Occipital lobe (tissue), 2 donors: ENCODE measurements around the gene NEU3. TPM values are rescaled to one million over a fixed set of nuclear protein-coding genes. Genes with fewer than 3 reads are reported as not detected.
A peak's percentile ranks its signal among the peaks of the same experiment; 100 is the strongest.
"Not testable (repeated sequence)": the region's sequence is repeated elsewhere in the genome, so short reads cannot be mapped to it uniquely, and the experiment has no call there.

ENCODE experiments used
- DNase-seq: peaks from one replicate; lab custom pipeline; 2025; lab: John Stamatoyannopoulos, UW
- total RNA-seq: library from RNA; depleted of rRNA; stranded (reverse); fragments of >200 nt; gene quantifications from one replicate; pipeline ENCODE4 v1.2.3, GENCODE V29; 2014

The NEU3 gene
- total RNA-seq = 19.0 TPM

- peak; percentile 72 for DNase-seq
Measured at GRCh38 chr11:74988541-74989259, at the start of gene NEU3. Gene NEU3, plus strand, starts transcription at chr11:74988933. Its CDS starts 128 bp downstream, at chr11:74989061.

- no peak for DNase-seq
Measured at GRCh38 chr11:74941492-74941891, 47.2 kb upstream of the NEU3 start.

GRCh38 chr11:74942073-74942759, 46.5 kb upstream of the NEU3 start:
- DNase-seq = no peak

GRCh38 chr11:74948546-74948897, 40.2 kb upstream of the NEU3 start:
- no peak for DNase-seq

GRCh38 chr11:74948898-74949752, 39.6 kb upstream of the NEU3 start, which contains the start of the genes SPCS2 and XRRA1:
Gene SPCS2, plus strand, starts transcription at chr11:74949266. Its CDS starts 20 bp downstream, at chr11:74949286.
Gene XRRA1, minus strand, starts transcription at chr11:74949091. Its CDS starts 8,213 bp downstream, at chr11:74940878.
- DNase-seq = peak; percentile 99

GRCh38 chr11:74949753-74950137, 39.0 kb upstream of the NEU3 start:
- no peak for DNase-seq

- DNase-seq = no peak
Measured at GRCh38 chr11:74950374-74950969, 38.3 kb upstream of the NEU3 start.

GRCh38 chr11:74951226-74951625, 37.5 kb upstream of the NEU3 start:
- no peak for DNase-seq

GRCh38 chr11:74952752-74953151, 36.0 kb upstream of the NEU3 start:
- DNase-seq = no peak

GRCh38 chr11:74953451-74953850, 35.3 kb upstream of the NEU3 start:
- no peak for DNase-seq

GRCh38 chr11:74954199-74954598, 34.5 kb upstream of the NEU3 start:
- DNase-seq = no peak

- DNase-seq = no peak
Measured at GRCh38 chr11:74956397-74957015, 32.2 kb upstream of the NEU3 start.

- DNase-seq = no peak
Measured at GRCh38 chr11:74957937-74958629, 30.6 kb upstream of the NEU3 start.

GRCh38 chr11:74960128-74960527, 28.6 kb upstream of the NEU3 start:
- not testable (repeated sequence) for DNase-seq

- no peak for DNase-seq
Measured at GRCh38 chr11:74966651-74967050, 22.1 kb upstream of the NEU3 start.

- no peak for DNase-seq
Measured at GRCh38 chr11:74970852-74971395, 17.8 kb upstream of the NEU3 start.

GRCh38 chr11:74971424-74971823, 17.3 kb upstream of the NEU3 start:
- DNase-seq = peak; percentile 2

- DNase-seq = no peak
Measured at GRCh38 chr11:74978041-74978440, 10.7 kb upstream of the NEU3 start.

- no peak for DNase-seq
Measured at GRCh38 chr11:74980634-74981033, 8.1 kb upstream of the NEU3 start.

GRCh38 chr11:74981888-74982287, 6.8 kb upstream of the NEU3 start:
- no peak for DNase-seq
